Psoas muscle (tissue), 8 donors: ENCODE measurements around the gene COX19. TPM values are rescaled to one million over a fixed set of nuclear protein-coding genes. Genes with fewer than 3 reads are reported as not detected.
A peak's percentile ranks its signal among the peaks of the same experiment; 100 is the strongest.

Experiments used
- ATAC-seq, 4 donors: fragments of 200-7000 bp; cut with Tn5 transposase; one replicate each; pipeline ENCODE4 v1.9.1; 2020; ENCODE audit warnings: moderate library complexity in 3 of 4, mild to moderate bottlenecking in 2 of 4
- DNase-seq, 2 donors: peaks; one replicate each; pipeline ENCODE4 v3.0.0-alpha.2; 2020
- H3K27ac ChIP-seq: fragments of 200-600 bp; one replicate; pipeline ENCODE4 v1.8.0; 2022
- H3K27me3 ChIP-seq, 3 donors: fragments of 200-600 bp in 1 of 3; one replicate each; pipeline versions ENCODE4 v1.6.1 to v1.8.0; 2013 to 2022; ENCODE audit warnings: low read length in 2 of 3, mild to moderate bottlenecking in 2 of 3, moderate library complexity in 1 of 3; ENCODE audit not compliant: insufficient read depth in 3 of 3
- H3K36me3 ChIP-seq, 2 donors: fragments of 200-600 bp in 1 of 2; one replicate each; pipeline versions ENCODE4 v1.6.1 to v1.8.0; 2013 to 2022; ENCODE audit warnings: low read depth in 1 of 2, mild to moderate bottlenecking in 1 of 2, moderate library complexity in 1 of 2; ENCODE audit not compliant: insufficient read depth in 1 of 2
- H3K4me1 ChIP-seq: fragments of 200-600 bp; one replicate; pipeline ENCODE4 v1.8.0; 2022
- H3K4me3 ChIP-seq: fragments of 200-600 bp; one replicate; pipeline ENCODE4 v1.8.0; 2022; ENCODE audit warnings: mild to moderate bottlenecking
- H3K9me3 ChIP-seq: fragments of 200-600 bp; one replicate; pipeline ENCODE4 v1.8.0; 2022
- CTCF ChIP-seq: fragments of 200-600 bp; IDR thresholded peaks from one replicate; pipeline ENCODE4 v1.8.0; 2022; ENCODE audit warnings: antibody characterized with exemption
- WGBS, 3 donors: extraction: QIAGEN DNeasy Blood & Tissue Kit; methylation state at CpG; one replicate each; pipeline versions ENCODE4 v1.1.6 to v1.1.7; 2013; 5-methylcytosine and 5-hydroxymethylcytosine counted together
- intact Hi-C, 2 donors: fragments of 100-400 bp; cut with DNase I; formaldehyde crosslinking; loops; one replicate each; pipeline versions ENCODE4 v1.11.0 to v1.14.2; 2022
- polyA plus RNA-seq, 3 donors: library from polyadenylated mRNA; stranded (reverse); fragments of 200-250 nt; gene quantifications; one replicate each; pipeline ENCODE4 v1.2.3, GENCODE V29; 2013
- total RNA-seq, 4 donors: library from RNA; stranded (reverse); fragmentation: NEBNext Ultra II Directional in 2 of 4; extraction: Animal tissue kit (Norgen Biotek cat#: 25700) in 2 of 4; gene quantifications; one replicate each; pipeline versions ENCODE4 v1.2.1 to v1.2.4, GENCODE V29; 2021 to 2023
- donor health status: healthy with polysubstance abuse.
- donor health status: DM: no; HTN: no; CAD: no; lungs with moderate emphysema.
- donor health status: Bipolar disorder and iron deficiency.
- donor health status: healthy.
- donor health status: DM: yes; HTN: yes; CAD: no.
- donor health status: DM: no; HTN: no; CAD: no.
- donor health status: DM: no; HTN: no; CAD: no.
- donor health status: DM: yes; HTN: yes; CAD: no.

The COX19 gene
- total and polyA plus RNA-seq, 7 donors = 4.5 to 12.2 (median 7.5) TPM

DNA sequence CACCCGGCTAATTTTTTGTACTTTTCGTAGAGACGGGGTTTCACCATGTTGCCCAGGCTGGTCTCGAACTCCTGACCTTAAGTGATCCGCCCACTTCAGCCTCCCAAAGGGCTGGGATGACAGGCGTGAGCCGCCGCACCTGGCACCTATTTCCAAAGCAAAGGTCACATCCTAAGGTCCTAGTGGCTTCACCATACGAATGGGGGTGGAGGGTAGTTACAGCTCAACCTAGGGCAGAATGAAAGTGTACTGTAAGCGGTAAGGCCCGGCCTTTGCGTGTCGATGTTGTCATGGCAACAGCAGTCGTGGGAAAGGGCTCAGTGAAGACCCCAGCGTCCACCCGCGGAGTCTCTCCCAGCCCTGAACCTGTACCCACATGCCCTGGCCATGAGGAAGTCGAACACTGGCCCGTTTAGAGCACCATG lies 1.6 kb upstream of the COX19 start:
- Histone ChIP-seq H3K9me3 (no peaks in the 10 kb centered on the region), H3K4me1 (peaks cover 22% of the 10 kb centered on the region), H3K36me3 (peaks cover 0 to 15% of the 10 kb centered on the region in 2 donors), H3K27ac (no peak overlapping the region), H3K27me3 (no peaks in the 10 kb centered on the region), H3K4me3 (no peak overlapping the region)
- DNase-seq = no peak
- WGBS, 3 donors = 83 to 85% (median 85%) methylated on average over 19 of the region's 19 CpGs
- intact Hi-C loops = no loop called here
- TF ChIP-seq CTCF = no peak
- no peak for ATAC-seq

DNA sequence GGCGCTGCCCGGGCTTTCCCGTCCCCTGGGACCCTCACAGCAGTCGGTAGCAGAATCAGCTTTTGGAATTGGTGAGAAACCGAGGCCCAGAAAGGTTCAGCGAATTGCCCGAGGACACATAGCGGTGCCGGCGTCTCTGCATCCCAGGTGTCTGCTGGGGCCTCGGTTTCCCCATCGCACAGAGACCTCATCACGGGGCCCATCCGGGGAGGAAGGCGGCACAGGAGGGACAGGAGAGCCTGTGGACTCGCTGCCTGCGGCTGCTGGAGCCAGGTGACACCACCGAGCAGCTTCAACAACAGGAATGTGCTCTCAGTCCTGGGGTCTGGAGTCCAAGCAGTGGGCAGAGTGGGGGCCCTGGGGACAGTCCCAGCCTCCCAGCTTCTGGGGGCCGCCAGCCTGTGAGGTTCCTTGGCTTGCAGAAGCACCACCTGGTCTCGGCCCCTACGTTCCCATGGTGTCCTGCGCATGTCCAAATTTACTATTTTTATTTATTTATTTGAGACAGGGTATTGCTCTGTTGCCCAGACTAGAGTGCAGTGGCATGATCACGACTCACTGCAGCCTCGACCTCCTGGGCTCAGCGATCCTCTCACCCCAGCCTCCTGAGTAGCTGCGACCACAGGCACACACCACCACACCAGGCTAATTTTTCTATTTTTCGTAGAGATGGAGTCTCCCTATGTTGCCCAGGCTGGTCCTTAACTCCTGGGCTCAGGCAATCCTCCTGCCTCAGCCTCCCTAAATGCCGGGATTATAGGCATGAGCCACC lies 539 bp upstream of the COX19 start:
- intact Hi-C loops = no loop called here
- no peak for DNase-seq
- TF ChIP-seq CTCF = no peak
- peaks cover 24% of the 10 kb centered on the region for H3K4me1 ChIP-seq
- H3K27me3 ChIP-seq = no peaks in the 10 kb centered on the region
- H3K27ac ChIP-seq = peak overlapping the region; percentile 99
- peak overlapping the region; percentile 100 for H3K4me3 ChIP-seq
- no peaks in the 10 kb centered on the region for H3K9me3 ChIP-seq
- WGBS, 3 donors = 43 to 58% (median 54%) methylated on average over 27 to 28 of the region's 28 CpGs
- ATAC-seq = peak in 1 of 4 donors; percentile 1
- peaks cover 0 to 25% of the 10 kb centered on the region in 2 donors for H3K36me3 ChIP-seq

- intact Hi-C loops = no loop called here
- Histone ChIP-seq H3K4me1 (peaks cover 24% of the 10 kb centered on the region), H3K27me3 (no peaks in the 10 kb centered on the region), H3K4me3 (peak overlapping the region; percentile 100), H3K9me3 (no peaks in the 10 kb centered on the region), H3K27ac (no peak overlapping the region), H3K36me3 (peaks cover 0 to 40% of the 10 kb centered on the region in 2 donors)
- WGBS, 3 donors = 35 to 42% (median 39%) methylated on average over 7 of the region's 7 CpGs
- DNase-seq = no peak
- no peak for ATAC-seq
- TF ChIP-seq CTCF = no peak
Measured at GRCh38 chr7:974172-974571, 1.2 kb downstream of the COX19 start.

GRCh38 chr7:973312-973711 lies 2.0 kb downstream of the COX19 start:
- ATAC-seq (no peak), DNase-seq (no peak)
- intact Hi-C loops = no loop called here
- no peak for TF ChIP-seq CTCF
- Histone ChIP-seq H3K4me3 (no peak overlapping the region), H3K9me3 (no peaks in the 10 kb centered on the region), H3K27ac (no peak overlapping the region), H3K27me3 (no peaks in the 10 kb centered on the region), H3K4me1 (peaks cover 24% of the 10 kb centered on the region), H3K36me3 (peaks cover 0 to 48% of the 10 kb centered on the region in 2 donors)
- 69 to 85% (median 73%) methylated on average over 9 of the region's 9 CpGs for WGBS, 3 donors
